Measurements from ENCODE around the gene ACP7.

- TF ChIP-seq, protein P1, sequence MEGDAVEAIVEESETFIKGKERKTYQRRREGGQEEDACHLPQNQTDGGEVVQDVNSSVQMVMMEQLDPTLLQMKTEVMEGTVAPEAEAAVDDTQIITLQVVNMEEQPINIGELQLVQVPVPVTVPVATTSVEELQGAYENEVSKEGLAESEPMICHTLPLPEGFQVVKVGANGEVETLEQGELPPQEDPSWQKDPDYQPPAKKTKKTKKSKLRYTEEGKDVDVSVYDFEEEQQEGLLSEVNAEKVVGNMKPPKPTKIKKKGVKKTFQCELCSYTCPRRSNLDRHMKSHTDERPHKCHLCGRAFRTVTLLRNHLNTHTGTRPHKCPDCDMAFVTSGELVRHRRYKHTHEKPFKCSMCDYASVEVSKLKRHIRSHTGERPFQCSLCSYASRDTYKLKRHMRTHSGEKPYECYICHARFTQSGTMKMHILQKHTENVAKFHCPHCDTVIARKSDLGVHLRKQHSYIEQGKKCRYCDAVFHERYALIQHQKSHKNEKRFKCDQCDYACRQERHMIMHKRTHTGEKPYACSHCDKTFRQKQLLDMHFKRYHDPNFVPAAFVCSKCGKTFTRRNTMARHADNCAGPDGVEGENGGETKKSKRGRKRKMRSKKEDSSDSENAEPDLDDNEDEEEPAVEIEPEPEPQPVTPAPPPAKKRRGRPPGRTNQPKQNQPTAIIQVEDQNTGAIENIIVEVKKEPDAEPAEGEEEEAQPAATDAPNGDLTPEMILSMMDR (IDR thresholded peaks at IDR 0.05) = no peak
- no peak for TF ChIP-seq POLR2A (IDR thresholded peaks at IDR 0.05)
Measured at GRCh38 chr19:39145180-39145953, 61.2 kb downstream of the ACP7 start.

Data from lower leg skin (tissue), 3 donors.